Endodermal cell (in vitro differentiated cells): ENCODE measurements around the gene TLL2. TPM values are rescaled to one million over a fixed set of nuclear protein-coding genes. Genes with fewer than 3 reads are reported as not detected.

ENCODE experiments used
- DNase-seq: peaks from one replicate; pipeline ENCODE4 v3.0.0-alpha.2; 2017
- H3K27ac ChIP-seq: 2 replicates; pipeline ENCODE4 v1.5.1; 2013; ENCODE audit warnings: mild to moderate bottlenecking, low read depth, low read length, moderate library complexity
- H3K27me3 ChIP-seq: 2 replicates; pipeline ENCODE4 v1.6.1; 2013; ENCODE audit warnings: mild to moderate bottlenecking, low read length, moderate library complexity; ENCODE audit not compliant: insufficient read depth, control insufficient read depth, poor library complexity, severe bottlenecking
- H3K36me3 ChIP-seq: 2 replicates; pipeline ENCODE4 v1.7.0; 2013; ENCODE audit warnings: mild to moderate bottlenecking, low read length, moderate library complexity; ENCODE audit not compliant: control insufficient read depth, insufficient read depth
- H3K4me1 ChIP-seq: one replicate; pipeline ENCODE4 v1.7.0; 2013; ENCODE audit warnings: low read length; ENCODE audit not compliant: control insufficient read depth, insufficient read depth
- H3K4me3 ChIP-seq: 2 replicates; pipeline ENCODE4 v1.5.1; 2013; ENCODE audit warnings: mild to moderate bottlenecking, low read length, moderate library complexity
- H3K9ac ChIP-seq: 2 replicates; pipeline ENCODE4 v1.6.1; 2013; ENCODE audit warnings: mild to moderate bottlenecking, low read length, moderate library complexity; ENCODE audit not compliant: poor library complexity, severe bottlenecking; ENCODE audit errors: extremely low read depth
- H3K9me3 ChIP-seq: 2 replicates; pipeline ENCODE4 v1.6.1; 2013; ENCODE audit warnings: mild to moderate bottlenecking, low read length, moderate library complexity; ENCODE audit not compliant: control insufficient read depth
- H3K27ac Mint-ChIP-seq: 2 replicates; pipeline ENCODE4 v1.8.0; 2020; ENCODE audit warnings: mixed read lengths
- H3K27me3 Mint-ChIP-seq: 2 replicates; pipeline ENCODE4 v1.8.0; 2021; ENCODE audit warnings: mild to moderate bottlenecking, mixed read lengths; ENCODE audit not compliant: insufficient read depth
- H3K36me3 Mint-ChIP-seq: 2 replicates; pipeline ENCODE4 v1.8.0; 2020; ENCODE audit warnings: low read depth, mixed read lengths
- H3K4me1 Mint-ChIP-seq: 2 replicates; pipeline ENCODE4 v1.8.0; 2020; ENCODE audit warnings: mixed read lengths
- H3K4me3 Mint-ChIP-seq: 2 replicates; pipeline ENCODE4 v1.8.0; 2020; ENCODE audit warnings: mild to moderate bottlenecking, moderate library complexity, mixed read lengths
- H3K9me3 Mint-ChIP-seq: 2 replicates; pipeline ENCODE4 v1.8.0; 2020; ENCODE audit warnings: mild to moderate bottlenecking, mixed read lengths
- WGBS, 2 experiments: methylation state at CpG; one replicate each; pipeline versions ENCODE4 v1.1.5 to v1.1.7; 2013; ENCODE audit warnings: missing lambda C conversion rate in 2 of 2, mixed read lengths in 1 of 2; ENCODE audit not compliant: insufficient coverage in 1 of 2, insufficient read length in 1 of 2; 5-methylcytosine and 5-hydroxymethylcytosine counted together
- total RNA-seq, 2 donors: library from RNA; stranded (reverse); fragmentation: NEBNext Ultra II Directional in 1 of 2; extraction: Animal tissue kit (Norgen Biotek cat#: 25700) in 1 of 2; gene quantifications; 2 replicates in 1 of 2; 3 replicates in 1 of 2; pipeline ENCODE4 v1.2.1, GENCODE V29; 2021
- TF ChIP-seq, protein P1 (sequence below): fragments of 200-600 bp; sonication (generic); conservative IDR thresholded peaks from 2 replicates; pipeline ENCODE4 v1.5.0; 2021; ENCODE audit warnings: antibody characterized with exemption, mild to moderate bottlenecking

TLL2 gene
- total RNA-seq, 2 donors from 2014 or later: 0.11 to 0.18 TPM

DNA sequence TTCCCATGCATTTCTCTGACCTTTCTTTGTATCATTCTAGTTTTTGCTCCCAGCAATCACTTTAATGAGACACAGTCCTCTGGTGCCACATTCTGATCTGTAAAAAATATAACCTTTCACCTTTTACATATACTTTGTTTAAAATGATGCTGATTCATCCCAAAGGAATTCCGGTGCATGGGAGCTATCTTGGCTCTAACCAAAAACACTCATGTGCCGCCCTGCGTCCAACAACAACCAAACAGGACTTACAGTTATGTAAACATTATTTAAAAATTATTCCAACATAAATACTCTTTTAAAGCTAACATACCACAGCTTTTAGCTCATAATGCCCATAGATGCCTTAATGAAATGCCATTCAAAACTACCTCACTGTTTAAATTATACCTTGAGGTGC, 147.2 kb downstream of the TLL2 start:
- Histone ChIP-seq H3K27me3 (no peaks in the 10 kb centered on the region), H3K9me3 (no peaks in the 10 kb centered on the region), H3K4me1 (no peaks in the 10 kb centered on the region), H3K4me3 (no peak overlapping the region), H3K9ac (no peak overlapping the region), H3K27ac (no peak overlapping the region), H3K36me3 (no peaks in the 10 kb centered on the region)
- Mint-ChIP-seq H3K4me3 (no peak overlapping the region), H3K36me3 (no peaks in the 10 kb centered on the region), H3K27ac (no peak overlapping the region), H3K4me1 (no peaks in the 10 kb centered on the region), H3K27me3 (peaks cover 7% of the 10 kb centered on the region), H3K9me3 (no peaks in the 10 kb centered on the region)
- DNase-seq: no peak
- 89 to 93% methylated on average over 3 of the region's 3 CpGs for WGBS, 2 experiments
- TF ChIP-seq, protein P1, sequence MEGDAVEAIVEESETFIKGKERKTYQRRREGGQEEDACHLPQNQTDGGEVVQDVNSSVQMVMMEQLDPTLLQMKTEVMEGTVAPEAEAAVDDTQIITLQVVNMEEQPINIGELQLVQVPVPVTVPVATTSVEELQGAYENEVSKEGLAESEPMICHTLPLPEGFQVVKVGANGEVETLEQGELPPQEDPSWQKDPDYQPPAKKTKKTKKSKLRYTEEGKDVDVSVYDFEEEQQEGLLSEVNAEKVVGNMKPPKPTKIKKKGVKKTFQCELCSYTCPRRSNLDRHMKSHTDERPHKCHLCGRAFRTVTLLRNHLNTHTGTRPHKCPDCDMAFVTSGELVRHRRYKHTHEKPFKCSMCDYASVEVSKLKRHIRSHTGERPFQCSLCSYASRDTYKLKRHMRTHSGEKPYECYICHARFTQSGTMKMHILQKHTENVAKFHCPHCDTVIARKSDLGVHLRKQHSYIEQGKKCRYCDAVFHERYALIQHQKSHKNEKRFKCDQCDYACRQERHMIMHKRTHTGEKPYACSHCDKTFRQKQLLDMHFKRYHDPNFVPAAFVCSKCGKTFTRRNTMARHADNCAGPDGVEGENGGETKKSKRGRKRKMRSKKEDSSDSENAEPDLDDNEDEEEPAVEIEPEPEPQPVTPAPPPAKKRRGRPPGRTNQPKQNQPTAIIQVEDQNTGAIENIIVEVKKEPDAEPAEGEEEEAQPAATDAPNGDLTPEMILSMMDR: no peak

DNA sequence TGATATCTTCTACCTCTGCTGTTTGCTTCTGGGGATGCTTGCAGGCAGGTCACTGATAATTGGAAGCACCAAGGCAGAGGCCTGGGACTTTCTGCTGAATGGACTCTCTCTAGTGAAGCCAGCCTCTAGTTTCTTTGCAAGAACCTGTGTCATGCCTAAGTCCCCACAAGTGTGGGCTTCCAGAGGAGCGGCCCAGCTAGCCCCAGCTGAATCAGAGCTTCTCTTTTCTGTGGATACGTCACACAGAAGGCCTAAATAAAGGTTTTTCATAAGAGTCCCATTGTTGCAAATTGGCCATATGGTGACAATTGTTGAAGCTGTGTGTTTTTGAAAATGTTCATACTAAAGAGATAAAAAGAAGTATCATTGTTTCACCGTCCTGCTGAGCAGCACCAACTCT, 148.2 kb downstream of the TLL2 start:
- Histone ChIP-seq H3K27me3 (no peaks in the 10 kb centered on the region), H3K9ac (no peak overlapping the region), H3K27ac (no peak overlapping the region), H3K4me3 (no peak overlapping the region), H3K36me3 (no peaks in the 10 kb centered on the region), H3K4me1 (no peaks in the 10 kb centered on the region), H3K9me3 (no peaks in the 10 kb centered on the region)
- Mint-ChIP-seq H3K4me3 (no peak overlapping the region), H3K27ac (no peak overlapping the region), H3K27me3 (peaks cover 6% of the 10 kb centered on the region), H3K36me3 (no peaks in the 10 kb centered on the region), H3K9me3 (no peaks in the 10 kb centered on the region), H3K4me1 (no peaks in the 10 kb centered on the region)
- peak; percentile 35 for DNase-seq
- WGBS, 2 experiments: 86 to 90% methylated on average over 2 to 3 of the region's 3 CpGs
- TF ChIP-seq, protein P1: no peak

DNA sequence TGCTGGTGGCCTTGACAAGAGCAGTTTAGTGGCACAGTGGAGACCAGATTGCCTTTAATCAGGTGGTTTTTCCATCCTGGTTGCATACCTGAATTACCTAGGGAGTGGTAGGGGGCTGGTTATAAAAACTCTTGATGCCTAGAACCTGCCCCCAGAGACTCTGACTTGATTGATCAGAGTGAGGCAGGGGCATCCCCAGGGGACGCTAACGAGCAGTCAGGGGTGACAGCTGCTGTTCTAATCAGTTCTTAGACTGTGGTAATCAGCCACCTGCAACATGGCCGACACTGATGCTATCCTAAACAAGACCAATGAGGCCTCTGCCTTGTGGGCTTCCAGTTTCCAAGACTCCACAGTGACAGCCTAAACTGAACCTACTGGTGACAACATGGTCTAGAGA, 153.0 kb downstream of the TLL2 start:
- no peaks in the 10 kb centered on the region for H3K4me1 Mint-ChIP-seq
- peaks cover 3% of the 10 kb centered on the region for H3K27me3 Mint-ChIP-seq
- no peaks in the 10 kb centered on the region for H3K4me1 ChIP-seq
- TF ChIP-seq, protein P1: no peak
- H3K27ac Mint-ChIP-seq: no peak overlapping the region
- no peak overlapping the region for H3K4me3 ChIP-seq
- no peaks in the 10 kb centered on the region for H3K36me3 Mint-ChIP-seq
- H3K36me3 ChIP-seq: no peaks in the 10 kb centered on the region
- peak; percentile 22 for DNase-seq
- H3K4me3 Mint-ChIP-seq: no peak overlapping the region
- H3K9ac ChIP-seq: no peak overlapping the region
- no peak overlapping the region for H3K27ac ChIP-seq
- H3K9me3 Mint-ChIP-seq: no peaks in the 10 kb centered on the region
- H3K9me3 ChIP-seq: no peaks in the 10 kb centered on the region
- H3K27me3 ChIP-seq: no peaks in the 10 kb centered on the region
- 88 to 90% methylated on average over 3 of the region's 3 CpGs for WGBS, 2 experiments
